Mesendoderm (in vitro differentiated cells): ENCODE data around the gene MZF1.

Experiments used
- DNase-seq: peaks from one replicate; pipeline ENCODE4 v3.0.0; 2013
- H2AK5ac ChIP-seq: 2 replicates; pipeline ENCODE4 v1.6.1; 2013; ENCODE audit warnings: low read length, inconsistent platforms
- H2BK120ac ChIP-seq: 2 replicates; pipeline ENCODE4 v1.6.1; 2013; ENCODE audit warnings: low read depth, mild to moderate bottlenecking, low read length, moderate library complexity, mixed read lengths
- H2BK15ac ChIP-seq: replicated peaks from 2 replicates; pipeline ENCODE4 v1.6.1; 2013; ENCODE audit warnings: low read depth, mild to moderate bottlenecking, moderate library complexity
- H2BK5ac ChIP-seq: 2 replicates; pipeline ENCODE4 v1.6.1; 2013; ENCODE audit warnings: low read length, inconsistent platforms
- H3K18ac ChIP-seq: 2 replicates; pipeline ENCODE4 v1.6.1; 2013; ENCODE audit warnings: mild to moderate bottlenecking, low read length, mixed read lengths
- H3K23ac ChIP-seq: one replicate; pipeline ENCODE4 v1.6.1; 2013; ENCODE audit warnings: low read length
- H3K27ac ChIP-seq: 2 replicates; pipeline ENCODE4 v1.5.1; 2013; ENCODE audit warnings: low read depth, mild to moderate bottlenecking, inconsistent platforms, low read length, moderate library complexity
- H3K27me3 ChIP-seq: 2 replicates; pipeline ENCODE4 v1.6.1; 2013; ENCODE audit warnings: low read length, control low read depth, mild to moderate bottlenecking, inconsistent platforms; ENCODE audit not compliant: insufficient read depth, poor library complexity
- H3K36me3 ChIP-seq: 2 replicates; pipeline ENCODE4 v1.6.1; 2013; ENCODE audit warnings: low read length, inconsistent platforms; ENCODE audit not compliant: control insufficient read depth, insufficient read depth
- H3K4ac ChIP-seq: one replicate; pipeline ENCODE4 v1.6.1; 2013; ENCODE audit warnings: low read depth, mild to moderate bottlenecking, low read length, moderate library complexity
- H3K4me1 ChIP-seq: 2 replicates; pipeline ENCODE4 v1.6.1; 2013; ENCODE audit warnings: low read depth, low read length, inconsistent platforms; ENCODE audit not compliant: control insufficient read depth
- H3K4me2 ChIP-seq: 2 replicates; pipeline ENCODE4 v1.6.1; 2013; ENCODE audit warnings: low read length
- H3K4me3 ChIP-seq: 2 replicates; pipeline ENCODE4 v1.5.1; 2013; ENCODE audit warnings: mild to moderate bottlenecking, low read length
- H3K56ac ChIP-seq: one replicate; pipeline ENCODE4 v1.6.1; 2013; ENCODE audit warnings: low read length
- H3K79me1 ChIP-seq: 2 replicates; pipeline ENCODE4 v1.6.1; 2013; ENCODE audit warnings: low read length, inconsistent platforms
- H3K79me2 ChIP-seq: 2 replicates; pipeline ENCODE4 v1.6.1; 2013; ENCODE audit warnings: mild to moderate bottlenecking, low read length; ENCODE audit not compliant: control insufficient read depth, insufficient read depth
- H3K9ac ChIP-seq: 2 replicates; pipeline ENCODE4 v1.6.1; 2013; ENCODE audit warnings: low read length, inconsistent platforms
- H4K5ac ChIP-seq: one replicate; pipeline ENCODE4 v1.6.1; 2013; ENCODE audit warnings: low read length
- H4K8ac ChIP-seq: one replicate; pipeline ENCODE4 v1.6.1; 2013; ENCODE audit warnings: low read depth, mild to moderate bottlenecking, control low read depth, low read length, moderate library complexity
- WGBS: extraction: QIAGEN DNeasy Blood & Tissue Kit; methylation state at CpG from one replicate; pipeline ENCODE4 v1.1.7; 2013; ENCODE audit warnings: low lambda C conversion rate, missing lambda C conversion rate; ENCODE audit not compliant: insufficient coverage; ENCODE audit errors: extremely low coverage; 5-methylcytosine and 5-hydroxymethylcytosine counted together

The MZF1 gene

DNA sequence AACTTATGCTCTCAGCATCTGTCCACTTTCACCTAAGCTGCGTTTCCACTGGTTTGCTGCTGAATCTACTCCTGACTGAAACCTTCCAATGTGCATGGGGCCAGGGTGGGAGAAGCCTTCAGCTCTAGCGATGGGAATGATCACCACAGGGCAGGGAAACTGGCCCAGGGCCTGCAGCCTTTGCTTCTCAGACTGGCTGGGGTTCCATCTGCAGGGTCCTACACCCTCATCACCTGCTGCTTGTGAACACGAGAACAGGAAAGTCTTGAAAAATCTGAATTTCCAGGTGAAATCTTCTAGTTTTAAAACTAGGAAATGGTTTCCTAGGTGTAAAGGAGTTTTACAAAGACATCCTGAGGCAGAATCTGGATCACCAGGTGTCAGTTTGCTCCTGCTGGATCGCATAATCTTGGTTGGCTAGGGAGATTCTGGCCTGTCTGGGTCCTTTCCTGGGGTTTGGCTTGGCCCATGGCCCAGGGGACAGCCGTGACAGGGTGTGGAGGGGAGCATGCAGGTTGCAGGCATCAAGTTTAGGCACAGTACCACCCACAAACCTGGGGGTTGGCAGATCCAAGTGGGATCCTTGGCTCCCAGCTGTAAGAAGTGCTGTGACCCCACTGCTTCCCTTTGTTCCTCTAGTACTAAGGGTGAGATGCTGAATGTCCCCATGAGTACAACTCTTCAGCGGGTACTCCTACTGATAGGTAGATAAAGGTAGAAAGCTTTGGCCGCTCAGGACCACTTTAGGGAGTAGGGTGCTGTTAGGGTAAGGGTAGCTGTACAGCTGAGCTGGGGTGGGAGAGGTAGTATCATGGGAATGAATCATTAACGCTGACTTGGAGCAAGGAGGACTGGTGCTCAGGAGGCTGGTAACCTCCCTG lies 12.9 kb downstream of the MZF1 start:
- no peak for DNase-seq
- H2BK15ac ChIP-seq = no peak overlapping the region
- H3K23ac ChIP-seq = no peak overlapping the region
- H3K27ac ChIP-seq = no peak overlapping the region
- peak overlapping the region; percentile 28 for H3K4ac ChIP-seq
- peaks cover 8% of the 10 kb centered on the region for H3K4me1 ChIP-seq
- H3K27me3 ChIP-seq = no peaks in the 10 kb centered on the region
- no peak overlapping the region for H4K8ac ChIP-seq
- no peak overlapping the region for H3K4me3 ChIP-seq
- H3K36me3 ChIP-seq = peaks cover 2% of the 10 kb centered on the region
- H3K56ac ChIP-seq = peak overlapping the region; percentile 79
- no peak overlapping the region for H3K18ac ChIP-seq
- peak overlapping the region; percentile 9 for H4K5ac ChIP-seq
- H2BK120ac ChIP-seq = no peak overlapping the region
- no peak overlapping the region for H2BK5ac ChIP-seq
- peak overlapping the region; percentile 63 for H2AK5ac ChIP-seq
- peak overlapping the region; percentile 75 for H3K9ac ChIP-seq
- H3K79me2 ChIP-seq = peaks cover 21% of the 10 kb centered on the region
- H3K79me1 ChIP-seq = peaks cover 5% of the 10 kb centered on the region
- no CpG with 5 or more reads among the region's 8 CpGs for WGBS
- peak overlapping the region; percentile 78 for H3K4me2 ChIP-seq

DNA sequence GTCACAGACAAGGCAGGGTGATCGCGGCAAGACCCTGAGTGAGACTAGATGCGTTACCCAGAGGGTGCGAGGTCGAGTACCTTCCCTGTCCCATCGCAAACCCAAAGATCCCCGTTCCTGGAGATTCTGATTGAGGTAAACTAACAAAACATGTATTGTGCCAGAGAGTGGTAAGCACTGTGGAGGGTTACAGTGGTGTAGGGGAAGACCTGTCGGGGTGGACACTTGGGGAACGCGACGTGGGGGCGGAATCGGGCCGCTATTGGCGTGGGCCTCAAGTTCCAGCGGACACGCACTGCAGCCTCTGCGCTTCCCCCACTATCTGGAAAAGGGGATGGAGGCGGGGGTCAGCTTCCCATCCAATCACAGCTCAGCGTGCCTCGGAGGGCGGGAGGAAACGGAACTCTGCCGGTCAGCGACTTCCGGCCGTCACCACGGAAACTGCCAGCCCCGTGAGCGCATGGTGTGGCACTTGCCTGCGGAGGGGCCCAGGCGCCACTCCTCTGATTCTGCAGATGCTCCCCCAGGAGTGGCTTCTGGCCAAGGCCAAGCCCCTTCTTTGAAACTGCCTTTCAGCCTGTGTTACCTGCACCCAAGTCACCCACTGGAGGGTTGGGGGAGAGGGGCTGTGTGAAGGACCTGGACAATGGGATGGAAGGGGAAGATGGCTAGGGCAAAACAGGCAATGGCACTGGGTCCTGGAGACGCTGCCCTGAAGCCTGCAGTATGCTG lies 13.7 kb downstream of the MZF1 start:
- no CpG with 5 or more reads among the region's 33 CpGs for WGBS
- peak overlapping the region; percentile 63 for H2AK5ac ChIP-seq
- no peak overlapping the region for H2BK120ac ChIP-seq
- H4K8ac ChIP-seq = no peak overlapping the region
- peaks cover 2% of the 10 kb centered on the region for H3K36me3 ChIP-seq
- peak; percentile 96 for DNase-seq
- H4K5ac ChIP-seq = peak overlapping the region; percentile 9
- H3K27me3 ChIP-seq = no peaks in the 10 kb centered on the region
- H3K79me2 ChIP-seq = peaks cover 21% of the 10 kb centered on the region
- peaks cover 9% of the 10 kb centered on the region for H3K4me1 ChIP-seq
- H3K56ac ChIP-seq = peak overlapping the region; percentile 92
- peak overlapping the region; percentile 84 for H3K9ac ChIP-seq
- peak overlapping the region; percentile 56 for H3K4me3 ChIP-seq
- H3K23ac ChIP-seq = no peak overlapping the region
- H2BK15ac ChIP-seq = no peak overlapping the region
- H3K79me1 ChIP-seq = peaks cover 5% of the 10 kb centered on the region
- H3K27ac ChIP-seq = peak overlapping the region; percentile 74
- H2BK5ac ChIP-seq = peak overlapping the region; percentile 83
- H3K4ac ChIP-seq = peak overlapping the region; percentile 74
- H3K4me2 ChIP-seq = peak overlapping the region; percentile 78
- peak overlapping the region; percentile 66 for H3K18ac ChIP-seq

DNA sequence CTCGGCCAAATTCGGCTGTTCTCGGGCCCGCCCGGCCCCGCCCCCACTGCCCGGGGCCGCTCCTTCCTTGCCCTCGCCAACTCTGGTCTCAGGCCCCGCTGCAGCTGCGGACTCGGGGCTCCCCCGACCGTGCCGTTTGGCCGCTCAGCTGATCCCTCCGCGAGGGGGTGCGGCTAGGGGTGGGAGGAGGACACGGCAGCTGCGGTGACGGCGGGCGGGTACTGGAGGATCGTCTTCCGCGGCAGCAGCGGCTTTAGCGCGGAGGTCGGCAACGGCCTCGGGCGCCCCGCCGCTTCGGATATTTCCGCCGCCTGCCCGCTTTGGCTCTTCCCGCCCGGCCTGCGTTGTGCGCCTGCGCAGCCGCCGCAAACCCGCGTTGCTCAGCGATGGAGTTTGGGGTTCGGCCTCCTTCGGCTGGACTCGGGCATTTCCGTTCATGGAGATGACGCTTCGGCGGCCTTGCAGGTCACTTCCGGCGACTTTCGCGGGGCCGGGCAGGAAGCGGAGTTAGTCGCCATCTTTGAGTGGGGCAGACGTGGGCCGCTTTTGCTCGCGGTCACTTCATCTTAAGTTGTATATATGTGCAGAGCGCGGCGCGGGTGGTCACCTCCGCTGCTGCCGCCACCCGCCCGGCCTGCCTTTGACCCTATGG lies 14.4 kb downstream of the MZF1 start:
- Histone ChIP-seq H3K56ac (peak overlapping the region; percentile 100), H2BK120ac (no peak overlapping the region), H3K79me2 (peaks cover 21% of the 10 kb centered on the region), H4K8ac (no peak overlapping the region), H3K4me2 (peak overlapping the region; percentile 74), H3K4me1 (peaks cover 9% of the 10 kb centered on the region), H4K5ac (no peak overlapping the region), H3K27ac (peak overlapping the region; percentile 100), H3K23ac (peak overlapping the region; percentile 100), H3K4ac (peak overlapping the region; percentile 74), H2BK5ac (peak overlapping the region; percentile 99), H3K79me1 (peaks cover 5% of the 10 kb centered on the region), H3K18ac (peak overlapping the region; percentile 91), H3K36me3 (peaks cover 2% of the 10 kb centered on the region), H3K27me3 (no peaks in the 10 kb centered on the region), H3K9ac (peak overlapping the region; percentile 100), H3K4me3 (peak overlapping the region; percentile 80), H2AK5ac (no peak overlapping the region), H2BK15ac (no peak overlapping the region)
- no CpG with 5 or more reads among the region's 76 CpGs for whole genome bisulfite sequencing
- DNase-seq = peak; percentile 99

DNA sequence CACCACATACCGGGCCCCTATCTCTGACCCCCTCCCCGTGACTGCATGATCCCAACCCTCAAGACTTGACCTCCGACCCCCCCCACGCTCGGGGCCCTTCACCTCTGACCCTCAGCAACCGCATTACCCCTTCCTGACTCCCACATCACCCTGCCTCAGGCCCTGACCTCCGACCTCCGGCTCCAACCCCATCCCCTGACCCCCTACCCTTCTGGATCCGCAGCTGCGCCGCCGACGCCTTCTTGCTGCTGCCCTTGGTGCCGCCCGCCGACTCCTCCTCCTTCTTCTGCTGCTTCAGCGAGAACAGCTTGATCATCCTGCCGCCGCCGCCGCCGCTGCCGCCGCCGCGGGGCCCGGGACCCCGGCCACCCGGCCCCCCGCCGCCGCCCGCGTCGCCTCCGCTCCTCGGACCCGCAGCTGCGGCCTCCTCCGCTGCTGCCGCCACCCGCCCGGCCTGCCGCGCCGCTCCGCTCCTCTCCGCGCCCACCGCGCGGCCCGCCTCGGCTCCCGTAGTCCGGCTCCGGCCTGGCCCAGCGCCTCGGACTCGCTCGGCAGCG lies 15.0 kb downstream of the MZF1 start, which contains the start of gene UBE2M:
Gene UBE2M (minus strand): TSS at position 546 of the 557 bp plus-strand sequence. CDS start 230 bp downstream, at position 316.
- Histone ChIP-seq H3K23ac (peak within 1 kb of the TSS; percentile 100), H2BK15ac (no peak within 1 kb of the TSS), H2AK5ac (no peak within 1 kb of the TSS), H3K18ac (peak within 1 kb of the TSS; percentile 91), H3K4ac (peak within 1 kb of the TSS; percentile 88), H3K4me2 (peak within 1 kb of the TSS; percentile 74), H4K5ac (no peak within 1 kb of the TSS), H4K8ac (no peak within 1 kb of the TSS), H3K36me3 (peaks cover 2% of the 10 kb centered on the region), H3K4me1 (peaks cover 9% of the 10 kb centered on the region), H3K4me3 (peak within 1 kb of the TSS; percentile 89), H2BK120ac (no peak within 1 kb of the TSS), H3K27me3 (no peaks in the 10 kb centered on the region), H3K27ac (peak within 1 kb of the TSS; percentile 100), H3K79me2 (peaks cover 21% of the 10 kb centered on the region), H3K9ac (peak within 1 kb of the TSS; percentile 100), H3K79me1 (peaks cover 5% of the 10 kb centered on the region), H2BK5ac (peak within 1 kb of the TSS; percentile 99), H3K56ac (peak within 1 kb of the TSS; percentile 100)
- DNase-seq = peak; percentile 62
- no CpG with 5 or more reads among the region's 62 CpGs for WGBS

DNA sequence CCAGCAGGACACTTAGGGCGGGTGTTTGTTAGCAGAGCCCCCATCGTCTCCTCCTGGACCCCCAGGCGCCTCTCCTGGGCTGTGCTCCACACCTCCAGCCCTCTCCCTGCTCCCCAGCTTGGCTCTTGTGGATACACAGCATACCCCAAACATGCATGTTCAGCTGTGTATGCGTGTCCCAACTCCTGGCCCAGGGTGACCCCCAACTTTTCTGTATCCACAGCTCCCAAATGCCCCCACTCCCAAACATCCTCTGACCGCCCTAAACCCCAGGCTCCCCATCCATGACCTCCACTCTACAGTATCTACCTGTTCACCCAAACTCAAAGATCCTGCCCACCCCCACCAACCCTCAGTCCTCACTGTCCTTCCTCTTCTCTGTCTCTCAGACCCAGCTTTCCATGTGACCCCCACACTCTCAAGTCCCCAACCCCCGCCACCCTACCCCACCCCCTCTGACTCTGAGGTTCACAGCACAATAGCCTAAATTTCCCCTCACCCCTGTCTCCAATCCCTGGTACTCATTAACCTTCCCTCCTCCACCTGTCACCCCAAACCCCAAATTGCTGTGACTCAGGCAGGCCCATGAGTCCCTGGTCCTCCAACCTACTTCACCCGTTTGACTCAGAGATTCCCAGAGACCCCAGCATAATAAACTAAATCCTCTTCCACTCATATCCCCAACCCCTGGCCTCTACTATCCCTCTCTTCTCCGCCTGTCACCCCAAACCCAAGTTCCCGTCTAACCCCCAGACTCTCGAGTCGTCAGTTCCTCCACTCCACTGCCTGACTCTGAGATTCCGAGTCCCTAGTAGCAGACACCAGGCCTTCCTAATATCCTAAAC lies 15.7 kb downstream of the MZF1 start:
- no peaks in the 10 kb centered on the region for H3K27me3 ChIP-seq
- no peak overlapping the region for H4K8ac ChIP-seq
- peaks cover 21% of the 10 kb centered on the region for H3K79me2 ChIP-seq
- H3K36me3 ChIP-seq = peaks cover 2% of the 10 kb centered on the region
- peak overlapping the region; percentile 97 for H3K23ac ChIP-seq
- no peak overlapping the region for H3K18ac ChIP-seq
- DNase-seq = no peak
- peaks cover 5% of the 10 kb centered on the region for H3K79me1 ChIP-seq
- peak overlapping the region; percentile 89 for H3K4me3 ChIP-seq
- no peak overlapping the region for H4K5ac ChIP-seq
- no peak overlapping the region for H2BK120ac ChIP-seq
- peak overlapping the region; percentile 100 for H3K27ac ChIP-seq
- peak overlapping the region; percentile 100 for H3K56ac ChIP-seq
- H3K9ac ChIP-seq = peak overlapping the region; percentile 97
- no peak overlapping the region for H2AK5ac ChIP-seq
- peak overlapping the region; percentile 42 for H3K4me2 ChIP-seq
- no peak overlapping the region for H2BK15ac ChIP-seq
- no CpG with 5 or more reads among the region's 12 CpGs for WGBS
- H3K4me1 ChIP-seq = peaks cover 9% of the 10 kb centered on the region
- H3K4ac ChIP-seq = peak overlapping the region; percentile 88
- peak overlapping the region; percentile 35 for H2BK5ac ChIP-seq
